K562 (cell line): ENCODE results near the gene FANCI. TPM values are rescaled to one million over a fixed set of nuclear protein-coding genes. Genes with fewer than 3 reads are reported as not detected.

ENCODE experiments used
- CREB3 ChIP-seq: fragments of 450-650 bp; conservative IDR thresholded peaks from 2 replicates; pipeline ENCODE4 v1.6.1; 2016; ENCODE audit warnings: missing genetic modification characterization, low read depth, mild to moderate bottlenecking, missing compliant biosample characterization, moderate library complexity
- CXXC5 ChIP-seq: fragments of 250-450 bp; sonication (Bioruptor Pico); IDR thresholded peaks from 2 replicates; pipeline ENCODE4 v1.8.0; 2022; ENCODE audit warnings: inconsistent platforms, mild to moderate bottlenecking, moderate library complexity
- EZH2 ChIP-seq: IDR thresholded peaks from 2 replicates; pipeline ENCODE4 v1.6.1; 2012; ENCODE audit warnings: low read depth, mild to moderate bottlenecking, inconsistent platforms, low read length, borderline replicate concordance
- FUS ChIP-seq: fragments of 200-400 bp; formaldehyde crosslinking; optimal IDR thresholded peaks from 2 replicates; pipeline ENCODE3; 2017; ENCODE audit warnings: low read depth, low read length
- HDAC2 ChIP-seq: fragments of 450-650 bp; IDR thresholded peaks from 2 replicates; pipeline ENCODE4 v1.6.1; 2016; ENCODE audit warnings: mild to moderate bottlenecking
- HDAC3 ChIP-seq: fragments of 450-650 bp; IDR thresholded peaks from 2 replicates; pipeline ENCODE4 v1.6.1; 2018; ENCODE audit warnings: borderline replicate concordance, mild to moderate bottlenecking, moderate library complexity; ENCODE audit not compliant: partially characterized antibody
- HDGF ChIP-seq: fragments of 450-650 bp; IDR thresholded peaks from 2 replicates; pipeline ENCODE4 v1.6.1; 2016
- IRF1 ChIP-seq: sonication (generic); formaldehyde crosslinking; IDR thresholded peaks from 2 replicates; pipeline ENCODE4 v1.8.0; 2022; ENCODE audit warnings: missing genetic modification reagents, mild to moderate bottlenecking, borderline replicate concordance
- KLF1 ChIP-seq: fragments of 450-650 bp; IDR thresholded peaks from 2 replicates; pipeline ENCODE4 v1.6.1; 2016; ENCODE audit warnings: missing genetic modification characterization, missing compliant biosample characterization
- NUFIP1 ChIP-seq: fragments of 450-650 bp; IDR thresholded peaks from 2 replicates; pipeline ENCODE4 v1.6.1; 2018; ENCODE audit not compliant: partially characterized antibody
- POLR2AphosphoS5 ChIP-seq: IDR thresholded peaks from 2 replicates; pipeline ENCODE4 v1.6.1; 2011; ENCODE audit warnings: mild to moderate bottlenecking, low read depth, low read length, moderate library complexity; ENCODE audit not compliant: control insufficient read depth, insufficient read depth
- PREB ChIP-seq: sonication (generic); formaldehyde crosslinking; IDR thresholded peaks from 2 replicates; pipeline ENCODE4 v1.8.1; 2023; ENCODE audit warnings: mild to moderate bottlenecking, missing genetic modification reagents
- RNF219 ChIP-seq: fragments of 250-450 bp; sonication (Bioruptor Pico); IDR thresholded peaks from 2 replicates; pipeline ENCODE4 v1.5.0; 2022; ENCODE audit warnings: mild to moderate bottlenecking
- SAFB ChIP-seq: fragments of 200-400 bp; formaldehyde crosslinking; IDR thresholded peaks from 2 replicates; pipeline ENCODE4 v1.6.1; 2017; ENCODE audit warnings: low read depth, low read length, borderline replicate concordance
- SMARCC2 ChIP-seq: fragments of 450-650 bp; IDR thresholded peaks from 2 replicates; pipeline ENCODE4 v1.6.1; 2017; ENCODE audit warnings: antibody characterized with exemption, moderate library complexity, mild to moderate bottlenecking, low read depth
- SRSF1 ChIP-seq: fragments of 200-400 bp; formaldehyde crosslinking; IDR thresholded peaks from 2 replicates; pipeline ENCODE4 v1.6.1; 2017; ENCODE audit warnings: mild to moderate bottlenecking, low read depth, low read length, moderate library complexity
- TAF1 ChIP-seq: IDR thresholded peaks from 2 replicates; pipeline ENCODE4 v1.6.1; 2011; ENCODE audit warnings: mild to moderate bottlenecking, low read length, moderate library complexity; ENCODE audit not compliant: insufficient read depth, control insufficient read depth, severe bottlenecking; ENCODE audit errors: extremely low read depth
- TFAM ChIP-seq: fragments of 250-450 bp; sonication (Bioruptor Pico); conservative IDR thresholded peaks from 2 replicates; pipeline ENCODE4 v1.5.0; 2021; ENCODE audit warnings: mild to moderate bottlenecking, moderate library complexity
- YY1 ChIP-seq, 3 experiments: IDR thresholded peaks; 2 replicates each; pipeline ENCODE4 v1.6.1; 2011; ENCODE audit warnings: low read length in 2 of 3, mild to moderate bottlenecking in 2 of 3, moderate library complexity in 2 of 3, borderline replicate concordance in 1 of 3, control low read depth in 1 of 3, low read depth in 1 of 3; ENCODE audit not compliant: insufficient read depth in 3 of 3, insufficient replicate concordance in 2 of 3, control insufficient read depth in 1 of 3, insufficient read length in 1 of 3; ENCODE audit errors: extremely low read depth in 1 of 3
- ZBED1 ChIP-seq: IDR thresholded peaks from 2 replicates; pipeline ENCODE4 v1.6.1; 2014
- ZNF133 ChIP-seq: fragments of 250-450 bp; sonication (Bioruptor Pico); IDR thresholded peaks from 2 replicates; pipeline ENCODE4 v1.4.0; 2020; ENCODE audit warnings: mild to moderate bottlenecking
- ZNF165 ChIP-seq: fragments of 250-450 bp; sonication (Bioruptor Pico); IDR thresholded peaks from 2 replicates; pipeline ENCODE4 v1.4.0; 2020; ENCODE audit warnings: borderline replicate concordance
- polyA plus RNA-seq, 8 experiments: library from polyadenylated mRNA; depleted of rRNA in 4 of 8; stranded (reverse) in 5 of 8; unstranded in 3 of 8; fragments of >200 nt; fragmentation: Nextera tagmentation in 2 of 8; fragmentation: Illumina TruSeq in 1 of 8; extraction: Ambion mirVana in 2 of 8; extraction: Trizol in 1 of 8; gene quantifications; 2 replicates each; pipeline versions ENCODE4 v1.2.1 to v1.2.3, GENCODE V29; 2011 to 2014; ENCODE audit warnings: inconsistent platforms in 1 of 8, missing spikeins in 1 of 8
- total RNA-seq, 7 experiments: library from RNA; depleted of rRNA in 6 of 7; stranded (reverse); fragments of >200 nt in 6 of 7; fragmentation: Illumina TruSeq in 2 of 7; extraction: Trizol in 2 of 7; gene quantifications; 2 replicates each; pipeline versions ENCODE4 v1.2.1 to v1.2.3, GENCODE V29; 2011 to 2021; ENCODE audit warnings: low replicate concordance in 1 of 7

FANCI gene
- total and polyA plus RNA-seq, 9 of the 15 experiments (the other 6 are each of a cell fraction or from before 2014, with no cell fraction given), result 72.1 to 165 (median 131) TPM

GRCh38 chr15:89334510-89335297, 90.9 kb downstream of the FANCI start, which contains the start of gene POLG (continued):
- TF ChIP-seq POLR2AphosphoS5 (peak; percentile 89), SMARCC2 (peak; percentile 71; the same call in 1 of the 2 replicates), FUS (peak; percentile 72), SRSF1 (0 out of 2 replicates have a peak, but pooled peaks have one; percentile 35), TAF1 (peak; percentile 90), HDAC3 (no peak), SAFB (peak; percentile 63; the same call in 1 of the 2 replicates), HDAC2 (no peak; the same call in 1 of the 2 replicates), IRF1 (CRISPR knock-in tag) (no peak), KLF1 (tag) (peak; percentile 78), ZBED1 (no peak; the same call in 1 of the 2 replicates), HDGF (no peak), ZNF133 (CRISPR knock-in tag) (0 out of 2 replicates have a peak, but pooled peaks have one; percentile 33), CXXC5 (CRISPR knock-in tag) (peak; percentile 92), PREB (CRISPR knock-in tag) (0 out of 2 replicates have a peak, but pooled peaks have one; percentile 62), NUFIP1 (peak; percentile 90), YY1 (IDR thresholded peaks at IDR 0.05; ENCODE audit: borderline replicate concordance in 1 of 3, control insufficient read depth in 1 of 3, extremely low read depth in 1 of 3, insufficient read depth in 3 of 3, insufficient read length in 1 of 3, insufficient replicate concordance in 2 of 3, low read depth in 1 of 3, low read length in 2 of 3) (peak in 2 of 3 experiments; percentile 0 to 9), EZH2 (no peak), CREB3 (tag) (no peak), ZNF165 (CRISPR knock-in tag) (no peak), TFAM (CRISPR knock-in tag) (no peak), RNF219 (CRISPR knock-in tag) (no peak)
